Pancreas (tissue), 10 donors: ENCODE results near the gene ATP5MC2. TPM values are rescaled to one million over a fixed set of nuclear protein-coding genes. Genes with fewer than 3 reads are reported as not detected.

Experiments used
- ATAC-seq, 4 donors: fragments of 200-7000 bp; cut with Tn5 transposase; one replicate each; pipeline versions ENCODE4 v1.8.0 to v1.9.1; 2020; ENCODE audit warnings: mild to moderate bottlenecking in 4 of 4, moderate library complexity in 4 of 4
- DNase-seq, 6 donors: peaks; one replicate each; pipeline ENCODE4 v3.0.0-alpha.2; 2020
- FAIRE-seq: peaks from 2 replicates; lab custom pipeline; 2012; peaks lifted over from hg19 to GRCh38; lab: Jason Lieb, UNC
- H3K27ac ChIP-seq, 4 donors: fragments of 200-600 bp; sonication (generic); 1 replicate in 3 of 4; 2 replicates in 1 of 4; pipeline versions ENCODE4 v1.5.0 to v1.8.0; 2020
- H3K27me3 ChIP-seq, 4 donors: fragments of 200-600 bp; one replicate each; pipeline ENCODE4 v1.8.0; 2021
- H3K36me3 ChIP-seq, 3 donors: fragments of 200-600 bp; sonication (generic) in 1 of 3; one replicate each; pipeline versions ENCODE4 v1.5.0 to v1.8.0; 2020 to 2021
- H3K4me1 ChIP-seq, 3 donors: fragments of 200-600 bp; one replicate each; pipeline ENCODE4 v1.8.0; 2021
- H3K4me3 ChIP-seq, 4 donors: fragments of 200-600 bp; sonication (generic) in 2 of 4; one replicate each; pipeline versions ENCODE4 v1.5.0 to v1.8.0; 2020 to 2021
- H3K9me3 ChIP-seq, 4 donors: fragments of 200-600 bp; one replicate each; pipeline ENCODE4 v1.8.0; 2021
- CTCF ChIP-seq, 4 donors: fragments of 200-600 bp; sonication (generic) in 3 of 4; IDR thresholded peaks; one replicate each; pipeline versions ENCODE4 v1.5.0 to v1.8.0; 2021; ENCODE audit warnings: antibody characterized with exemption in 4 of 4
- WGBS, 2 donors: extraction: QIAGEN DNeasy Blood & Tissue Kit; methylation state at CpG; one replicate each; pipeline ENCODE4 v1.1.7; 2013; 5-methylcytosine and 5-hydroxymethylcytosine counted together
- intact Hi-C, 3 donors: fragments of 100-400 bp; cut with DNase I; formaldehyde crosslinking; loops; one replicate each; pipeline versions ENCODE4 v1.11.1 to v1.14.2; 2022
- polyA plus RNA-seq, 2 donors: library from polyadenylated mRNA; stranded (reverse); fragments of 200-250 nt; gene quantifications; one replicate each; pipeline ENCODE4 v1.2.3, GENCODE V29; 2013
- total RNA-seq, 6 donors: library from RNA; stranded (reverse); fragmentation: NEBNext Ultra II Directional in 4 of 6; extraction: Animal tissue kit (Norgen Biotek cat#: 25700) in 4 of 6; gene quantifications; one replicate each; pipeline versions ENCODE4 v1.2.1 to v1.2.4, GENCODE V29; 2021 to 2023
- donor health status: healthy with polysubstance abuse.
- donor health status: DM: no; HTN: no; CAD: no; lungs with moderate emphysema.
- donor health status: DM: no; HTN: no; CAD: no.
- donor health status: control.
- donor health status: control.
- donor health status: Bipolar disorder and iron deficiency.
- donor health status: DM: yes; HTN: yes; CAD: no.
- donor health status: DM: no; HTN: no; CAD: no.
- donor health status: DM: no; HTN: no; CAD: no.
- donor health status: DM: yes; HTN: yes; CAD: no.

Gene ATP5MC2
- total and polyA plus RNA-seq, 8 donors, result 134 to 350 (median 188) TPM

- DNase-seq (peak in 1 of 6 donors; percentile 43), ATAC-seq (peak in 2 of 4 donors; percentile 48 to 51), FAIRE-seq (no peak)
- H3K36me3 ChIP-seq, result peaks cover 0 to 22% (median 12%) of the 10 kb centered on the region in 3 donors
- H3K9me3 ChIP-seq, result no peaks in the 10 kb centered on the region
- H3K27ac ChIP-seq, result no peak overlapping the region
- intact Hi-C loops, result no loop called here
- no peaks in the 10 kb centered on the region for H3K27me3 ChIP-seq
- no peak for TF ChIP-seq CTCF (IDR thresholded peaks at IDR 0.05)
- H3K4me1 ChIP-seq, result no peaks in the 10 kb centered on the region
- no peak overlapping the region for H3K4me3 ChIP-seq
- 19 to 21% methylated on average over 4 of the region's 4 CpGs for WGBS, 2 donors
Measured at GRCh38 chr12:53709671-53710070, 33.8 kb upstream of the ATP5MC2 start.

- 41 to 52% methylated on average over 1 of the region's 1 CpG for WGBS, 2 donors
- Histone ChIP-seq H3K4me3 (no peak overlapping the region), H3K27me3 (no peaks in the 10 kb centered on the region), H3K36me3 (no peaks in the 10 kb centered on the region), H3K4me1 (no peaks in the 10 kb centered on the region), H3K27ac (no peak overlapping the region), H3K9me3 (no peaks in the 10 kb centered on the region)
- FAIRE-seq (no peak), DNase-seq (peak in 1 of 6 donors; percentile 4), ATAC-seq (no peak)
- intact Hi-C loops, result no loop called here
- TF ChIP-seq CTCF (IDR thresholded peaks at IDR 0.05), result no peak
Measured at GRCh38 chr12:53706080-53706479, 30.2 kb upstream of the ATP5MC2 start.

- Histone ChIP-seq H3K9me3 (no peaks in the 10 kb centered on the region), H3K27me3 (peaks cover 0 to 6% (median 0%) of the 10 kb centered on the region in 4 donors), H3K4me3 (no peak overlapping the region), H3K27ac (no peak overlapping the region), H3K36me3 (no peaks in the 10 kb centered on the region), H3K4me1 (no peaks in the 10 kb centered on the region)
- WGBS, 2 donors, result 67 to 70% methylated on average over 4 of the region's 4 CpGs
- no peak for TF ChIP-seq CTCF (IDR thresholded peaks at IDR 0.05)
- DNase-seq (no peak), FAIRE-seq (no peak), ATAC-seq (no peak)
- intact Hi-C loops, result loop anchor here in 2 of 3 donors (2.0 to 5.0 kb wide), 2 partner anchors 39 to 44 kb away; no protein-coding TSS in a partner anchor
Measured at GRCh38 chr12:53703756-53704155, 27.9 kb upstream of the ATP5MC2 start.

- H3K4me3 ChIP-seq, result no peak overlapping the region
- intact Hi-C loops, result loop anchor here in 2 of 3 donors (2.0 to 5.0 kb wide), 2 partner anchors 41 to 46 kb away; no protein-coding TSS in a partner anchor
- H3K9me3 ChIP-seq, result no peaks in the 10 kb centered on the region
- no peaks in the 10 kb centered on the region for H3K36me3 ChIP-seq
- no peaks in the 10 kb centered on the region for H3K4me1 ChIP-seq
- no peak for FAIRE-seq
- DNase-seq, result peak; percentile 63 to 90 (median 80)
- peaks cover 0 to 13% (median 0%) of the 10 kb centered on the region in 4 donors for H3K27me3 ChIP-seq
- peak; percentile 94 to 99 (median 98) for ATAC-seq
- peak; percentile 78 to 86 (median 82) for TF ChIP-seq CTCF (IDR thresholded peaks at IDR 0.05)
- no peak overlapping the region for H3K27ac ChIP-seq
- 2% methylated on average over 8 of the region's 8 CpGs for WGBS, 2 donors
Measured at GRCh38 chr12:53701518-53702264, 25.8 kb upstream of the ATP5MC2 start.

GRCh38 chr12:53700567-53700966 lies 24.7 kb upstream of the ATP5MC2 start:
- no peak for FAIRE-seq
- H3K36me3 ChIP-seq, result no peaks in the 10 kb centered on the region
- no peak for TF ChIP-seq CTCF (IDR thresholded peaks at IDR 0.05)
- no peak overlapping the region for H3K27ac ChIP-seq
- no peak for ATAC-seq
- intact Hi-C loops, result loop anchor here in 1 of 3 donors (5.0 kb wide), 1 partner anchor 47 kb away; no protein-coding TSS in a partner anchor
- H3K4me3 ChIP-seq, result no peak overlapping the region
- peak in 1 of 6 donors; percentile 6 for DNase-seq
- no peaks in the 10 kb centered on the region for H3K4me1 ChIP-seq
- no peaks in the 10 kb centered on the region for H3K9me3 ChIP-seq
- peaks cover 0 to 19% (median 0%) of the 10 kb centered on the region in 4 donors for H3K27me3 ChIP-seq
- 38 to 56% methylated on average over 6 of the region's 6 CpGs for WGBS, 2 donors
